EH (cell line): ENCODE data around the gene SS18L1.
A peak's percentile ranks its signal among the peaks of the same experiment; 100 is the strongest.

Source experiments
- DNase-seq: peaks from one replicate; pipeline ENCODE4 v3.0.0-alpha.2; 2015; ENCODE audit warnings: low read depth

Gene SS18L1

GRCh38 chr20:62156254-62156556 is 12.6 kb downstream of the SS18L1 start:
- no peak for DNase-seq

- DNase-seq: peak; percentile 56
These were observed 13.2 kb downstream of the SS18L1 start for GRCh38 chr20:62156592-62157386.

DNA sequence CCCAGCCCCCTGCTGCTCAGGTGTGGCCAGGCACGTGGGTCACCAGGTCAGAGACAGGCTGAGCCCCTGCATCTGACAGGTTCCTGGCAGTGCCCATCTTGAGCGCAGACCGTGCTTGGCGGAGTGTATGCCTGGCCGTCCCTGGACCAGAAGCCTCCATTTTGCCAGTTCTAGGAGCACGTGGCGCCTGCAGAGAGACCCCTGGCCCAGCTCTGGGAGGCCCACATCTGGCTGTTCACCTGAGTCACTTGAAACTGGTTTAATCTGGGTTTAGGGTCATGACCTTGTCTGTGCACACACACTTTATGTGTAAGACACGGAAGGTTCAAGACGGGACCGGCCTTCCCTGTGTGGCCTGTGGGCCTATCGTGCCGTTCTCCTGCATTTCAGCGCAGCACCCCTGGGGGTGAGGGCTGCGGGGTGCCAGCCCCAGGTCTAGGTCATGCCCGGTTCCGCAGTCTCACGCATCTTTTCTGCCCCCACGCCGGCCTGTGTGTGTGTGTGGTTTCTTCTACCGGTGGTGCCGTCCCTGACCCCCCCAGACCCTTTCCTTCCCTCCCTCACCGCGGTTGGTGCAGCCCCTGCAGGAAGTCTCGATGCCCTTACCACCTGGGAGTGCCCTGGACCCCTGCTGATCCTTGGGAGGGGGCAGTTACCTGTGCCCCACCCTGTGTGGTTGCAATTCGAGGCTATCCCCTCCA is 14.0 kb downstream of the SS18L1 start:
- no peak for DNase-seq

GRCh38 chr20:62158088-62158400 is 14.5 kb downstream of the SS18L1 start:
- DNase-seq: no peak

DNA sequence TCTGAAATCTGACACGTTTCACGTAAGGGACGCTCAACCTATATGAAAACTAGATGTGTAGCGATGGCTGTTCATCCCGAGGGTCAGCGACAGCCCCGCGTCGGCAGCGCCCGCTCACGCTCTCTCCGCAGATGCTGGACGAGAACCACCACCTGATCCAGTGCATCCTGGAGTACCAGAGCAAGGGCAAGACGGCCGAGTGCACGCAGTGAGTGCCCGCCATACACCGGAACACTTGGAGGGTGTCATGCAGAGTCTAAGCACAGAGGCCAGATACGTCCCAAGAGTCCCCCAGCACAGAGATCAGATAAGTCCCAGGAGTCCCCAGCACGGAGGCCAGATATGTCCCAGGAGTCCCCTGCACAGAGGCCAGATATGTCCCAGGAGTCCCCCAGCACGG is 15.0 kb downstream of the SS18L1 start:
- DNase-seq: no peak

DNA sequence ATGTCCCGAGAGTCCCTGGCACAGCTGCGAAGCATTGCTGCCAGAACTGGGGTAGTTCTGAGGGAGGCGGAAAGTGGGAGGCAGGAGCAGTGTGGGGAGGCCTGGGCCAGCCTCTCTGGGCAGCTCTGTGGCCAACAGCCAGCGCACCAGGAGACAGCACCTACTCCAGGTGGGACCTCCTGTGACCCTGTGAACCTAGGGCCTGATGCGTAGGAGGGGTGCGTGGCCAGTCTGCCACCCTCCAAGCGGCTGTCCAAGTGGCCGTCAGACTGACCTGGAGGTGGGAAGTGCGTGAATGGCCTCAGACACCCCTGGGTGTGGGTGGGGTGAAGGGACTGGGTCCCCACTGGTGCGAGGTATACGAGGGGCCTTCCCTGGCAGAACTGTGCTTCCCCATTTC is 15.5 kb downstream of the SS18L1 start:
- DNase-seq: no peak

DNA sequence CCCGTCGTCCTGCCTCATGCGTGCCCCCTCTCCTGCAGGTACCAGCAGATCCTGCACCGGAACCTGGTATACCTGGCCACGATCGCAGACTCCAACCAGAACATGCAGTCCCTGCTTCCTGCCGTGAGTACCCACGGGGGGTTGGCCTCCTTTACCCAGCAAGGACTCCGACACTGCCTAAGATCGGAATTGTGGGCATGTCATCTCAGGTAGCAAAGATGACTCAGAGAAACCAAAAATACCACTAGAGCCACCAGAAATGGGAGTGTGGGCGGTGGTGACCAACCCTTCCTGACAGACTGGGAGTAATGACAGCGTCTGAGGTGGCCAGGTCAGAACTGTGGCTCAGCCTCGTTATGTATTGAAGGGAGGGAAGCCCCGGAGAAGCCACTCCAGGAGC is 16.3 kb downstream of the SS18L1 start:
- DNase-seq: peak; percentile 12

GRCh38 chr20:62160253-62160652 is 16.7 kb downstream of the SS18L1 start:
- no peak for DNase-seq

GRCh38 chr20:62160876-62161275 is 17.3 kb downstream of the SS18L1 start:
- no peak for DNase-seq

- DNase-seq: peak; percentile 23
These were observed 17.8 kb downstream of the SS18L1 start for GRCh38 chr20:62161347-62161746.

DNA sequence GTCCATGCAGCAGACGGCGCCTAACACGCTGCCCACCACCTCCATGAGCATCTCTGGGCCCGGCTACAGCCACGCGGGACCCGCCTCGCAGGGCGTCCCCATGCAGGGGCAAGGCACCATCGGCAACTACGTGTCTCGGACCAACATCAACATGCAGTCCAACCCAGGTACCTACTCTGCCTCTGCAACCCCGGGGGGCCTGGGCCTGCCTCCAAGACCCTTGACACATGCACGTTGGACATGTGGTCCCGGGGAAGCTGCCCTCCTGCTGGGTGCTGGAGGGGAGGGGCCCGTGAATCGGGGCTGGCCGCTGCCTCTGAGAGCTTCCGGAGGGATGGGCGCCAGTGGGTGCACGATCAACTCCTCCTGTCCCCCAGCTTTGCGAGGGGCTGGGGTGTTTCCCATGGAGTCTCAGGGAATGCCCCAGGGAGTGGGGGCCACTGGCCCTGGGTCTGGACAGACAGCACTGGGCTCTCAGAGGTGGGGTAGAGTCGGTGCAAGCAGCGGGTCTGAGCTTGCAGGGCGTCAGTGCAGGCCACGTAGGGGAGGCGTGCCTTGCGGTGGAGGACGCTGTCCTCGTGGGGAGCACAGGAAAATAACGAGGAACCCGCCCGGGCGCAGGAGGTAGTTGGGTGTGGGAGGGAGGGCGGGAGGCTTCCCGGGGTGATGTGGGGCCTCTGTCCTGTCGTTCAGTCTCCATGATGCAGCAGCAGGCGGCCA is 19.4 kb downstream of the SS18L1 start:
- DNase-seq: no peak

GRCh38 chr20:62163485-62163865 is 19.9 kb downstream of the SS18L1 start:
- DNase-seq: no peak

GRCh38 chr20:62163986-62164762 is 20.6 kb downstream of the SS18L1 start:
- no peak for DNase-seq

DNA sequence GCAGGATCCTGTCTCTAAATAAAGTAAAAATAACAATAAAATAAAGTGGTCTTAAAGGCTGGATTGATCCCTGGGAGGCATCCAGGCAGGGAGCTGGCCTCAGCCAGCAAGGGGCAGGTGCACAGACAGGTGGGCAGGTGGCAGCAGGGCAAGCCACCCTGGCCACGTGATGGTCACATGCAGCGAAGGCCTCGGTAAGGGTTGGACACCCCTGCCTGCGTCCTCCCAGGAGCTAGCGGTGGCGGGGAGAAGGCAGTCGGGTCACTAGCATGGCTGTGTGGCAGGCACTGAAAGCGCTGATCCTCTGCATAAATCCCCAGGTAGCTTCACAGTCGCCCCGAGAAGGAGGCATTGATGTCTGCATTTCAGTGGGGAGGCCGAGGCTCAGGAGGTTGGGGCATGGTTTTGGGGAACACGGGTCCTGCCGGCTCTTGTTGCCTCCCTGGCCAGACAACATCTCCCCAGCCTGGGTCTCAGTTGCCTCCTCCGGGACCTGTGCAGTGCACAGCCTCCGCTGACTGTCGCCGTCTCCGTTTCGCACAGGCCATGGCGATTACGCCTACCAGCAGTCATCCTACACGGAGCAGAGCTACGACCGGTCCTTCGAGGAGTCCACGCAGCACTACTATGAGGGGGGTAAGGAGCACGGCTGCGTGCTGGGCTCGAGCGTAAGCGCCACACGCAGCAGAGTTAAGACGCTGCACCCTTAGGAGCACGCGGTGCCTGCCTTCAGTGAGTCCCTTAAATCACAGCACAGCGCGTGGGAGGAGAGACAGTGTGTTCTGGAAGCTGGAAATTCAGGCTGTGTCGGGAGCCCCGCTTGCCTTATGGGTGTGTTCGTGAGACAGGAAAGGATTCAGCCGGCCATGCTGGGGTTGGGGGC is 21.6 kb downstream of the SS18L1 start:
- no peak for DNase-seq

DNA sequence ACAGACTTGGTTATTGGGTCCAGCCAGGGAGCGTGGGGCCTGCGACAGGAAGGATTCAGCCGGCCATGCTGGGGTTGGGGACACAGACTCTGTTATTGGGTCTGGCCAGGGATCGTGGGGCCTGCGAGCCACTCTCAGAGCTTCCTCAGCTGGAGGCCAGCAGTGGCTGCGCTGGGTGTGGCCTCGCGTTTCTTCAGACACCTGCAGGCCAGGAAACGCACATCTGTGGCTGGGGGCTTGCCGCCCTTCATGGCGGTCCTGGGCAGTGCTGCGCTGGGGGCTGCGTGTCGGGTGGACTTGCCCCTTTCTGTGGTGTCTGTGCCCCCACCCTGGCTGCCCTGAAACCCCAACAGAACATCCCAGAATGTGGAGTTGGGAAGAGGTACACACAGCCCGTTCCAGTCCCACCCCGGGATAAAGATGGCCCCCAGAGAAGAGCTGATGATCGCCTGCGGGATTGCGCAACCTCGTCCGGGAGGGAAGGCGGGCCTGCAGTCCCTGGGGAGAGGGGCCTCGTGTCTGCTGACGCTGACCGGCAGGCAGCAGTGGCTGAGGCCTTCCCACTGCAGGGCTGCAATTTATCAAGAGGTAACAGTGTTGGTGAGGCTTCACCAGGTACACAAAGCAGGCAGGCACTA is 22.3 kb downstream of the SS18L1 start:
- DNase-seq: no peak

- no peak for DNase-seq
These were observed 23.9 kb downstream of the SS18L1 start for GRCh38 chr20:62167474-62167873.

- no peak for DNase-seq
These were observed 24.5 kb downstream of the SS18L1 start for GRCh38 chr20:62168061-62168460.

DNA sequence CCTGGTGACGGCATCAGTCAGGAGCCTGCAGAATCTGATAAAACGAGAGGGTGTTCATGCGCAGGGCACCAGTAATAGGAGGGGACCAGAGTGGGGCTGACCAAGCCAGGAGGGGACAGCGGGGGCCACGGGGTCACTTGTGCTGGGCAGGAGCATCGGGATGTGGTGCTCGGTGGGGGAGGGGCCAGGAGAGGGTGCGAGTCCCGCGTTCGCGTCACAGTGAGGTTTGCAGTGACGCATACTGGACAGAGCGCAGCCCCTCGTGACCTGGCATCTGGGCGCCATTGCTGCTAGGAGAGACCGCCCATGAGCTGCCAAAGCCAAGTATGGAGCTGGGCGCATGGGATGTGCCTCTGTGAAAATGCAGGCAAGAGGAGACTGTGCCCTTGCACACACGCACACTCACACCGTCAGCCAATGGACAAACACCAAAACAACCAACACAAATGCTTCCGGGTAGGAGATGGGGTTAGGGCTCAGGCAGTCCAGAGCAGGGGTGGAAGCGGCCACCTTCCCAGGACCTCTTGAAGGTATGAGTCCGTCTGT is 25.4 kb downstream of the SS18L1 start:
- DNase-seq: no peak

DNA sequence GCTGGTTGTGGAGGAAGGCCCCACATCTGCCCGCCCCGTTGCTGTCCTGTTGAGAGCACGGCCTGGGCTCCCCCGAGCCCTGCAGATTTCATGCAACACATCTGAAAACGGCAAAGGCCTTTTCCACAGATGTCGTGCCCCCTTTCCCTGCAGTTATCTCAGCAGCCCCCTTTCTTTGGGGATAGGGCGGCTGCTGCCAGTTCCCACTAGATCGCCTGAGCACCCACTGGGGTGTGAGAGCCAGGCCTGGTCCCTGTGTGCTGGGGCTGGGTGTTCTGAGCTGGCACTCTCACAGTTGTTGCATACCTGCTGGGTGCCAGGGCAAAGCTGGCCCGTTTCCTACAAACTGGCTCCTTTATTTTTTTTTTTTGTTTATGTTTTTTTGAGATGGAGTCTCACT is 27.0 kb downstream of the SS18L1 start:
- DNase-seq: no peak

DNA sequence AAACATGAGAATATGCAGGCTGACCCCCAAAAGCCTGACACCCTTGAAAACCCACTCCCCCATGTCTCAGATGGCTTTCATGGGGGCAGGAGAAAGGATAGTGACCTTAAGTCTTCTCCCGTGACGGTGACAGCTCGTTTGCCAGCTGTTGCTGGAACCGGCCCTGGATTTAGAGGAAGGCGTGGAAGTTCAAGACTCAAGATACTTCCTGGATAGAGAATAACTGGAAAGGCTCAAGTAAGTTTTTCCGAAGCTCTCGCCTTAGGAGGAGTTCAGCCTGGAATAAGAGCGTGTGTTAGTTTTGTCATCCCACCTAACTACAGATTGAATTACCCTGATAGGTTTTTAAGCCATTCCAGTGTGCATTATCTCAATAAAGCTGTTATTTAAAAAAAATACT is 27.7 kb downstream of the SS18L1 start:
- no peak for DNase-seq

DNA sequence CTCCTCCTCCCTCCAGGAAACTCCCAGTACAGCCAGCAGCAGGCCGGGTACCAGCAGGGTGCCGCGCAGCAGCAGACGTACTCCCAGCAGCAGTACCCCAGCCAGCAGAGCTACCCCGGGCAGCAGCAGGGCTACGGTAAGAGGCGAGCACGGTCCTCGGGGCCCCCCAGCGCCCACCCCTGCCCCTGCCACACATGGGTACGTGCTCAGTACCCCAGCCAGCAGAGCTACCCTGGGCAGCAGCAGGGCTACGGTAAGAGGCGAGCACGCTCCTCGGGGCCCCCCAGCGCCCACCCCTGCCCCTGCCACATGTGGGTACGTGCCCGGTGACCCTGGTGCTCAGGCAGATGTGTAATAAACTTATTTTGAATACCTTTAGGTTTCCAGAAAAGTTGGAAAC is 29.1 kb downstream of the SS18L1 start:
- no peak for DNase-seq
